ENCODE measurements around the gene COA1. TPM values are rescaled to one million over a fixed set of nuclear protein-coding genes. Genes with fewer than 3 reads are reported as not detected.

The COA1 gene
- total RNA-seq, 2 donors from 2014 or later: 24.8 to 45.1 TPM

GRCh38 chr7:43698460-43699255, 30.7 kb downstream of the COA1 start:
- intact Hi-C loops (cut with DNase I): no loop called here
- Histone ChIP-seq H3K9ac (ENCODE audit: low read depth in 2 of 2, low read length in 2 of 2) (no peak overlapping the region), H3K4me3 (no peak overlapping the region), H3K27me3 (no peaks in the 10 kb centered on the region), H3K9me3 (no peaks in the 10 kb centered on the region), H3K36me3 (no peaks in the 10 kb centered on the region), H3K4me1 (no peaks in the 10 kb centered on the region), H3K27ac (no peak overlapping the region)
- TF ChIP-seq CTCF (IDR thresholded peaks at IDR 0.05): no peak
- no peak for DNase-seq

GRCh38 chr7:43697690-43698089, 31.6 kb downstream of the COA1 start:
- H3K4me1 ChIP-seq: no peaks in the 10 kb centered on the region
- H3K9me3 ChIP-seq: no peaks in the 10 kb centered on the region
- no peak overlapping the region for H3K9ac ChIP-seq (ENCODE audit: low read depth in 2 of 2, low read length in 2 of 2)
- H3K36me3 ChIP-seq: no peaks in the 10 kb centered on the region
- intact Hi-C loops (cut with DNase I): no loop called here
- H3K4me3 ChIP-seq: no peak overlapping the region
- TF ChIP-seq CTCF (IDR thresholded peaks at IDR 0.05): no peak
- no peaks in the 10 kb centered on the region for H3K27me3 ChIP-seq
- H3K27ac ChIP-seq: no peak overlapping the region
- no peak for DNase-seq

GRCh38 chr7:43695365-43695764, 34.0 kb downstream of the COA1 start:
- Histone ChIP-seq H3K27ac (no peak overlapping the region), H3K9me3 (no peaks in the 10 kb centered on the region), H3K9ac (ENCODE audit: low read depth in 2 of 2, low read length in 2 of 2) (no peak overlapping the region), H3K4me1 (no peaks in the 10 kb centered on the region), H3K36me3 (no peaks in the 10 kb centered on the region), H3K27me3 (no peaks in the 10 kb centered on the region), H3K4me3 (no peak overlapping the region)
- DNase-seq: no peak
- intact Hi-C loops (cut with DNase I): no loop called here
- TF ChIP-seq CTCF (IDR thresholded peaks at IDR 0.05): no peak

DNA sequence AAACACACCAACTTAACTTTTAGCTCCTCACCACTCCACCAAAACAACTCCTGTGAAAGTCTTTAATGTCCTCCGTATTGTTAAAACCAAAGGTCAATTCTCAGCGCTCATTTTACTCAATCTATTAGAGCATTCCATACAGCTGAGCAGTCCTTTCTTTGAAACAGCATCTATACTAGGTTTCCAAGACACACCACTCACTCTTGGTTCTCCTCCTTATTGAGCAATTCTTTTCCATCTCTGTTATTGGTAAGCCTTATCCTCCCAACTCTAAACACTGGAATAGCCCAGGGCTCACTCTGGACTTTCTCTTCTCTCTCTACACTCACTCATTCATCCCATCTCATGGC, 34.9 kb downstream of the COA1 start:
- Histone ChIP-seq H3K36me3 (no peaks in the 10 kb centered on the region), H3K9ac (ENCODE audit: low read depth in 2 of 2, low read length in 2 of 2) (no peak overlapping the region), H3K4me1 (no peaks in the 10 kb centered on the region), H3K27me3 (no peaks in the 10 kb centered on the region), H3K4me3 (no peak overlapping the region), H3K27ac (no peak overlapping the region), H3K9me3 (no peaks in the 10 kb centered on the region)
- no peak for DNase-seq
- intact Hi-C loops (cut with DNase I): no loop called here
- no peak for TF ChIP-seq CTCF (IDR thresholded peaks at IDR 0.05)

DNA sequence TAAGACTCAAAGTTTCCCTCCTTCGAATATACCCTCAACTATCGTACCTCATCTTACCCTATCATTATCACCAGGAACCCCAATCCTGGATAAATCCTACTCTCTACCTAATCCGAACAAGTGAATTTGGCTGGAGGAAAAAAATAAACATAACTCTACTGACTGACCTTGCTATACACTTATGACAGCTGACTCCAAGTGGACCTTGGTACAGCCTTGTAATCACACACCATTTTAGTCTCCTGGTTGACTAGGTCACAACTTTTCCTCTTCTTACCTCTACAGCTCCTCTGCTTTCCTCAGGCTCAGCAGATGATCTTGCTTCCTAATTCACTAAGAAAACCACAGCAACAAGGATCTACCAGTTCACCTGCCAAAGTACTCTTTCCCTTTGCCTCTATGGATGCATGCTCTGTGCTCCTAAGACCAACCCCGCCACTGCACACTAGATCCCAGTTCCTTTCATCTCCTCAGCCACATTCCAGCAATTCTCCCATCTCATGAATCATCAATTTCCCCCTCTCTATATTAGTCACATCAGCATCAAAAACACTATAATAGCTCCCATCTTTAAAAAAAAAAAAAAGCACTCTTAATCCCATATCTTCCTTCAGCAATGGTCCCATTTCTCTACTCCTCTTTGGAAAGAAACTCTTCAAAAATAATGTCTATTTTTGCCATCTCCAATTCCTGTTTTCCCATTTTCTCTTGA, 35.5 kb downstream of the COA1 start:
- no peaks in the 10 kb centered on the region for H3K9me3 ChIP-seq
- H3K36me3 ChIP-seq: no peaks in the 10 kb centered on the region
- H3K4me3 ChIP-seq: no peak overlapping the region
- no peak for TF ChIP-seq CTCF (IDR thresholded peaks at IDR 0.05)
- H3K4me1 ChIP-seq: no peaks in the 10 kb centered on the region
- DNase-seq: no peak
- no peak overlapping the region for H3K27ac ChIP-seq
- no peaks in the 10 kb centered on the region for H3K27me3 ChIP-seq
- intact Hi-C loops (cut with DNase I): no loop called here
- no peak overlapping the region for H3K9ac ChIP-seq (ENCODE audit: low read depth in 2 of 2, low read length in 2 of 2)

All from colonic mucosa (tissue), 4 donors.